Muscle layer of colon (tissue), 2 donors: ENCODE data around the gene HLA-G.

Source experiments
- H3K27ac ChIP-seq: one replicate; pipeline ENCODE4 v1.7.0; 2013; ENCODE audit warnings: low read depth, mild to moderate bottlenecking, low read length, moderate library complexity
- H3K27me3 ChIP-seq, 2 donors: one replicate each; pipeline ENCODE4 v1.7.0; 2013; ENCODE audit warnings: low read length in 2 of 2, mild to moderate bottlenecking in 2 of 2; ENCODE audit not compliant: insufficient read depth in 2 of 2, control insufficient read depth in 1 of 2
- H3K36me3 ChIP-seq: one replicate; pipeline ENCODE4 v1.7.0; 2013; ENCODE audit warnings: mild to moderate bottlenecking, low read length; ENCODE audit not compliant: insufficient read depth
- H3K4me1 ChIP-seq: one replicate; pipeline ENCODE4 v1.7.0; 2013; ENCODE audit warnings: mild to moderate bottlenecking, low read length; ENCODE audit not compliant: insufficient read depth
- H3K4me3 ChIP-seq, 2 donors: one replicate each; pipeline ENCODE4 v1.7.0; 2013; ENCODE audit warnings: low read length in 2 of 2, low read depth in 1 of 2, mild to moderate bottlenecking in 1 of 2, moderate library complexity in 1 of 2
- H3K9ac ChIP-seq: one replicate; pipeline ENCODE4 v1.7.0; 2013; ENCODE audit warnings: low read length
- H3K9me3 ChIP-seq: one replicate; pipeline ENCODE4 v1.7.0; 2013; ENCODE audit warnings: mild to moderate bottlenecking, low read length
- donor health status: abdominal sarcoma.
- donor health status: Adenocarcinoma of cecum.

HLA-G gene

GRCh38 chr6:29797966-29798365 is 29.7 kb upstream of the HLA-G start:
- H3K27me3 ChIP-seq = peaks cover 0 to 9% of the 10 kb centered on the region in 2 donors
- H3K27ac ChIP-seq = no peak overlapping the region
- H3K4me3 ChIP-seq = no peak overlapping the region
- H3K4me1 ChIP-seq = peaks cover 6% of the 10 kb centered on the region
- no peaks in the 10 kb centered on the region for H3K9me3 ChIP-seq
- H3K36me3 ChIP-seq = no peaks in the 10 kb centered on the region
- no peak overlapping the region for H3K9ac ChIP-seq

- H3K9me3 ChIP-seq = no peaks in the 10 kb centered on the region
- no peaks in the 10 kb centered on the region for H3K4me1 ChIP-seq
- no peaks in the 10 kb centered on the region for H3K36me3 ChIP-seq
- H3K4me3 ChIP-seq = no peak overlapping the region
- no peak overlapping the region for H3K27ac ChIP-seq
- no peak overlapping the region for H3K9ac ChIP-seq
- H3K27me3 ChIP-seq = no peaks in the 10 kb centered on the region
Observed at GRCh38 chr6:29800254-29800653, 27.4 kb upstream of the HLA-G start.

GRCh38 chr6:29806387-29806786 is 21.2 kb upstream of the HLA-G start:
- Histone ChIP-seq H3K9ac (no peak overlapping the region), H3K27ac (no peak overlapping the region), H3K4me3 (no peak overlapping the region), H3K4me1 (no peaks in the 10 kb centered on the region), H3K9me3 (no peaks in the 10 kb centered on the region), H3K36me3 (no peaks in the 10 kb centered on the region), H3K27me3 (no peaks in the 10 kb centered on the region)

- Histone ChIP-seq H3K9ac (no peak overlapping the region), H3K27ac (no peak overlapping the region), H3K4me3 (no peak overlapping the region), H3K27me3 (no peaks in the 10 kb centered on the region), H3K4me1 (no peaks in the 10 kb centered on the region), H3K9me3 (no peaks in the 10 kb centered on the region), H3K36me3 (no peaks in the 10 kb centered on the region)
Observed at GRCh38 chr6:29809249-29809648, 18.4 kb upstream of the HLA-G start.

GRCh38 chr6:29810371-29810770 is 17.3 kb upstream of the HLA-G start:
- H3K4me1 ChIP-seq = no peaks in the 10 kb centered on the region
- no peak overlapping the region for H3K27ac ChIP-seq
- no peaks in the 10 kb centered on the region for H3K27me3 ChIP-seq
- no peak overlapping the region for H3K9ac ChIP-seq
- H3K4me3 ChIP-seq = no peak overlapping the region
- no peaks in the 10 kb centered on the region for H3K36me3 ChIP-seq
- no peaks in the 10 kb centered on the region for H3K9me3 ChIP-seq

GRCh38 chr6:29811377-29811776 is 16.2 kb upstream of the HLA-G start:
- H3K9ac ChIP-seq = no peak overlapping the region
- H3K27ac ChIP-seq = no peak overlapping the region
- no peaks in the 10 kb centered on the region for H3K9me3 ChIP-seq
- no peaks in the 10 kb centered on the region for H3K36me3 ChIP-seq
- no peaks in the 10 kb centered on the region for H3K4me1 ChIP-seq
- no peak overlapping the region for H3K4me3 ChIP-seq
- no peaks in the 10 kb centered on the region for H3K27me3 ChIP-seq

GRCh38 chr6:29813066-29813465 is 14.6 kb upstream of the HLA-G start:
- Histone ChIP-seq H3K9me3 (no peaks in the 10 kb centered on the region), H3K27ac (no peak overlapping the region), H3K9ac (no peak overlapping the region), H3K27me3 (no peaks in the 10 kb centered on the region), H3K36me3 (no peaks in the 10 kb centered on the region), H3K4me1 (no peaks in the 10 kb centered on the region), H3K4me3 (no peak overlapping the region)

- H3K4me1 ChIP-seq = no peaks in the 10 kb centered on the region
- no peaks in the 10 kb centered on the region for H3K36me3 ChIP-seq
- H3K9ac ChIP-seq = no peak overlapping the region
- no peaks in the 10 kb centered on the region for H3K9me3 ChIP-seq
- H3K27ac ChIP-seq = no peak overlapping the region
- no peaks in the 10 kb centered on the region for H3K27me3 ChIP-seq
- no peak overlapping the region for H3K4me3 ChIP-seq
Observed at GRCh38 chr6:29813809-29814208, 13.8 kb upstream of the HLA-G start.

GRCh38 chr6:29814379-29815117 is 13.1 kb upstream of the HLA-G start:
- H3K36me3 ChIP-seq = no peaks in the 10 kb centered on the region
- no peaks in the 10 kb centered on the region for H3K4me1 ChIP-seq
- no peak overlapping the region for H3K9ac ChIP-seq
- no peaks in the 10 kb centered on the region for H3K9me3 ChIP-seq
- H3K27me3 ChIP-seq = no peaks in the 10 kb centered on the region
- no peak overlapping the region for H3K27ac ChIP-seq
- no peak overlapping the region for H3K4me3 ChIP-seq

GRCh38 chr6:29815118-29815750 is 12.4 kb upstream of the HLA-G start:
- no peaks in the 10 kb centered on the region for H3K36me3 ChIP-seq
- no peak overlapping the region for H3K4me3 ChIP-seq
- no peaks in the 10 kb centered on the region for H3K27me3 ChIP-seq
- H3K9me3 ChIP-seq = no peaks in the 10 kb centered on the region
- no peaks in the 10 kb centered on the region for H3K4me1 ChIP-seq
- H3K9ac ChIP-seq = no peak overlapping the region
- no peak overlapping the region for H3K27ac ChIP-seq

- no peaks in the 10 kb centered on the region for H3K36me3 ChIP-seq
- no peaks in the 10 kb centered on the region for H3K4me1 ChIP-seq
- H3K9ac ChIP-seq = no peak overlapping the region
- no peak overlapping the region for H3K27ac ChIP-seq
- no peak overlapping the region for H3K4me3 ChIP-seq
- no peaks in the 10 kb centered on the region for H3K9me3 ChIP-seq
- H3K27me3 ChIP-seq = no peaks in the 10 kb centered on the region
Observed at GRCh38 chr6:29816030-29816429, 11.6 kb upstream of the HLA-G start.

GRCh38 chr6:29818892-29819291 is 8.7 kb upstream of the HLA-G start:
- H3K36me3 ChIP-seq = no peaks in the 10 kb centered on the region
- H3K9me3 ChIP-seq = no peaks in the 10 kb centered on the region
- H3K4me1 ChIP-seq = no peaks in the 10 kb centered on the region
- H3K4me3 ChIP-seq = no peak overlapping the region
- H3K27me3 ChIP-seq = no peaks in the 10 kb centered on the region
- H3K27ac ChIP-seq = no peak overlapping the region
- H3K9ac ChIP-seq = no peak overlapping the region
